GM18519 (cell line): ENCODE measurements around the gene MAN2C1.
"Not testable (repeated sequence)": the region's sequence is repeated elsewhere in the genome, so short reads cannot be mapped to it uniquely, and the experiment has no call there.

Experiments
- ATAC-seq: cut with Tn5 transposase; IDR thresholded peaks from one replicate; pipeline ENCODE4 v1.9.1; 2021; ENCODE audit warnings: mild to moderate bottlenecking, moderate library complexity; ENCODE audit not compliant: unreplicated experiment, low FRiP score

Gene MAN2C1

DNA sequence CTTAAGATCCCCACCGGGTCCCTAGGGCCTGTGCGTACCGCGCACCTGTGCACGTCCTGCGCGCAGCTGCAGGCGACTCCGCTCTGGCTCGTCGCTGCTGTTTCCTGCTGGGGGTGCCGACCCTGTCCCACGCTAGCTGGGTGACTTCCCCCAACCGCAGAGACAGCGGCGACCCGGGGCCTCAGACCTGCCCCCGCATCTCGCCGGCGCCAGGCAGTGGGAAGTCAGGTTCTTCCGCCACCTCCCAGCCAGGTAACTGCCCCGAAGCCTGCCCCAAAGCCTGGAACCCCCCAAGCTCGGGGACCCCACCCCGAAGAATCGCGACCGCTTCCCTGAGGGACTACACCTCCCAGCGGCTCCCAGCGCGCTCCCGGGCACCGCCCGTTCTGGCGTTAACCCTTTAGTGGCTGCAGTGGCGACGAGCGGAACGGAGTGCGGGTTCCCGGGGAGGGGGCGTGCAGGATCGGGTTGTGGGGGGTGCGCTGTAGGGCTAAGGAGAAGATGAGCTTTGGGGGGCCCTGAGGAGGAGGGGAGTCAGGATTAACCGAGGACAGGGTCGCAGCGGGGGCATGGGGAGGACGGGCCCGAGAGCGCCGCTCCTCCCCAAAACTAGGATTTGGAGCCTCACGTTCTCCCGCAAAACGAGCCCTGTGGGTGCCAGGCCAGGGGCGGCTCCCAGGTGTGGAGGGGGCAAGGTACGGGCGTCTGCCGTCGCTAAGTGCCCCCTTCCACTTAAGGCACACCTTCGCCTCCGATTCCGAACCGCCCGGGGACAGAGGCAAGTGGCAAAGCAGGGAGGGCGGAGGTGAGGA is 21.0 kb downstream of the MAN2C1 start:
- ATAC-seq = no peak

DNA sequence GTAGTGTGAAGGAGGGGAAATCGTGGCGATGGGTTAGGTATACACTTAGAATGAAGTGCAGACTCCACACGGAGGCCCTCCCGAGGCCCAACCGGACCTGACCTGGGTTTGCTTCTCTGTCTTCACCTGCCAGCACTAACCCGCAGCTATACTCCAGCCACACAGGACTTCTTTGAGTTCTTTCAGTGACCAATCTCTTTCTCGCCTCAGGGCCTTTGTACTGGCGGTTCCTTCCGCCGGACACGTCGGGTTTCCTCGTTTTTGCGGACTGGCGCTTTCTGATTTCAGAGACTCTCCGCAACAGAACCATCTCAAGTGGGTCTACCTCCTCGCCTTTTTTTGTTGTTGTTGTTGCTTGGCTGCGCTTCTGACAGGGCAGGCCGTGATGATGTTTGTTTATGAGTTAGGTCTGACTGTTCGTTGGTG is 21.6 kb downstream of the MAN2C1 start, which contains the start of gene NEIL1:
Gene NEIL1, plus strand, starts transcription at position 244 of the 426 bp plus-strand sequence. CDS start 1,867 bp downstream, outside the sequence.
- no peak for ATAC-seq

DNA sequence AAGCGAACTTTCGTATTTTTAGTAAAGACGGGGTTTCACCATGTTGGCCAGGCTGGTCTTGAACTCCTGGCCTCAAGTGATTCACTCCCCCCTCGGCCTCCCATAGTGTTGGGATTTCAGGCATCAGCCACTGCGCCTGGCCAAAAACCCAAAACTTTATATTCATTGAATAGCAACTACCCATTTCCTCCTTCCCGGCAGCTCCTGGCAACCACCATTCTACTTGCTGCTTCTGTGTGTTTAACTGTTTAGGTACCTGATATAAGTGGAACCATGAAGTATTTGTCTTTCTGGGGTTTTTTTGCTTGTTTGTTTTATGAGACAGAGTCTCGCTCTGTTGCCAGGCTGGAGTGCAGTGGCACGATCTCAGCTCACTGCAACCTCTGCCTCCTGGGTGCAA is 24.5 kb downstream of the MAN2C1 start:
- not testable (repeated sequence) for ATAC-seq

DNA sequence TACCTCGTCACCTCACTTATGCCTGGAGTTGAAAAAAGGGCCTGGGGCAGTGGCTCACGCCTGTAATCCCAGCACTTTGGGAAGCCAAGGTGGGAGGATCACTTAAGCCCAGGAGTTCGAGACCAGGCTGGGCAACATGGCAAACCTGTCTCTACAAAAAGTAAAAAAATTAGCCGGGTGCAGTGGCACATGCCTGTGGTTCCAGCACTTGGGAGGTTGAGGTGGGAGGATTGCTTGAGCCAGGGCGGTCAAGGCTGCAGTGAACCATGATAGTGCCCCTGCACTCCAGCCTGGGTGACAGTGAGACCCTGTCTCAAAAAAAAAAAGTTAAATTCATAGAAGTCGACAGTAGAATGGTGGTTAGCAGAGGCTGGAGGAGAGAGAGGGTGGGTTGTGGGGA is 26.2 kb downstream of the MAN2C1 start:
- ATAC-seq = no peak

DNA sequence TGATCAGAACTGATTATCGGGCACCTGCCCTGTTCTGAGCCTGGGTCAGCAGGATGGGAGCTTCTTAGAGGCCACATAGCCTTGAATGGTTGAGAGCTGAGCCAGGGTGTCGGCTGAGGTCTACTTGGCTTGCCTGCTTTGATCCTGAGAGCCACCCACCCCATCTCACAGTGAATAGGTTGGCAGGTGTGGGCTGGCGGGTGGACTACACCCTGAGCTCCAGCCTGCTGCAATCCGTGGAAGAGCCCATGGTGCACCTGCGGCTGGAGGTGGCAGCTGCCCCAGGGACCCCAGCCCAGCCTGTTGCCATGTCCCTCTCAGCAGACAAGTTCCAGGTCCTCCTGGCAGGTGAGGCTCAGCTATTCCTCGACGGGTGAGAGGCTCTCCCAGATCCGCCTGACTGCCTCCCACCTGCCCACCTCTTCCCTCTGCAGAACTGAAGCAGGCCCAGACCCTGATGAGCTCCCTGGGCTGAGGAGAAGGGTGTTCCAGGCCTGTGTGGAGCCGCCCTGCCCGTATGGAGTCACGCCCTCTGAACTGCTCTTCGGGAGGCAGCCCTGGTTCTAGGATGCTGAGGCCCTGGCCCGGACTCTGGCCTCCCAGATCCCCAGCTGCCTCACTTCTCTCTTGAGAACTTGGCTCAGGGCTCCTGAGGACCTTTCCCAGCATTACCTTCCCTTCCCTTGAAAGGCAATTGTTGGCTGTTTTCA is 28.7 kb downstream of the MAN2C1 start:
- ATAC-seq = no peak

DNA sequence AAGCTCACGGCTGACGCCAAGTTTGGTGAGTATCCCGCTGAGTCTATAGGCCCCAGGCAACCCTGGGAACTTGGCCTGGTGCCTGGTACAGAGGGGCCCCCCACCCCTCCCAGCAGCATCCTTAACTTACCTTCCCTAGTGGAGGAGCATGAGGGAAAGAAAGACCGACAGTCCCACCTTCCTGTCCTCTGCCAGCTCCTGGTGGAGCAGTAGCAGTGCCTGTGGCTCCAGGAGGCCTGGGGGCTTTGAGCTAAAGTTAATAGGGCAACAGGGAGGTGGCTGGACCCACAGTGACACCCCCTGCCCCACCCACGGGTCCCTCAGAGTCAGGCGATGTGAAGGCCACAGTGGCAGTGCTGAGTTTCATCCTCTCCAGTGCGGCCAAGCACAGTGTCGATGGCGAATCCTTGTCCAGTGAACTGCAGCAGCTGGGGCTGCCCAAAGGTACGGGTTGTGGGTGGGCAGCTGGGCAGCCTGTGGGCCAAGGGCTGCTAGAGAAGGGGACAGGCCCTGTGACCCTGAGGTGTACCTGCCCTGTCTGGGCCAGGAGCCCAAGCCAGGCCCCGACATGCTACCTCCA is 29.7 kb downstream of the MAN2C1 start:
- no peak for ATAC-seq

DNA sequence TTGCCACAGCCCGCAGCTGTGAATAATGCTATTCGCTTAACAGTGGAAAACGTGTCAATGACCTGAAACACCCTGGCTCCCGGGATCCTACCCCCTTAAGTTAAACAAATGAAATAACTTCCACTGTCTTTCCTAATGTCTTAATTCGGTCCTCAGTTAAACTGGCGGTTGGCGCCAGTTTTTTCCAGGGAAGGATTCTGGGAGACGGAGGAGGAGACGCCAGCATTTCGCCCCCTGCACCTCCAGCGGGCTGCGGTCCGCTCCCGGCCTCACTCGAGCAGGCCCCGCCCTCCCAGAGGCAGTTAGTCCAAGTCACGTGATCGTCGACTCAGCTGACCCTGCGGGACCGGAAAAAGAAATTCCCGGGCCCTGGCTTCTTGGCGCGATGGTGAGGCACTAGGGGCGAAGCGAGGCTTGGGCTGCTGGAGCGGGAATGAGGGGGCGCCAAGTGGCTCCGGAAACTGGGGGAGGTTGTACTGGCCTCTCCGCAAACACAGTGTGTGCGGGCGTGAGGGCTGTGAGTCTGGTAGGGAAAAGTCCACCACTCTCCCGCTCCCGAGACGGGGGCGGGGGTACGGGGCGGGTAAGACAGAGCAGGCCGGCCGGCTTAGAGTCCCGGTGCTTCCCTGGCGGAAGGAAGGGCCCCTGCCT is 32.6 kb downstream of the MAN2C1 start, which contains the start of gene COMMD4:
Gene COMMD4, plus strand, starts transcription at position 359 of the 651 bp plus-strand sequence. Its CDS starts 27 bp downstream, at position 386.
- ATAC-seq = no peak

DNA sequence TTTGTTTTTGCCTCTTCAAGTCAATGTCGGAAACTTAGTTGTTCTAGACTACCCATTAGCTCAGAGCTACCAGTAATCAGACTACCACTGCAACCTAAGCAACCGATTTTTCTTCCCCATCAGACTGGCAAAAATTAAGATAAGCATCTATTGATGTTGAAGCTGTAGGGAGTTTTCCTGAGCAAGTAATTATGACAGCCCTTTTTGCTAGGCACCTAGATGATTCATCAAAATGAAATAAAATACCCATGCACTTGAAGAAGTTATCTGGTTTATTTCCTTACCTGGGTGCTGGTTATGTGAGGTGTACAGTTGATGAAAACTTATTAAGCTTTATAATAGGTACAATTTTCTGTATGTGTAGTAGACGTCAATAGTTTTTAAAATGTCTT is 33.1 kb downstream of the MAN2C1 start:
- no peak for ATAC-seq

DNA sequence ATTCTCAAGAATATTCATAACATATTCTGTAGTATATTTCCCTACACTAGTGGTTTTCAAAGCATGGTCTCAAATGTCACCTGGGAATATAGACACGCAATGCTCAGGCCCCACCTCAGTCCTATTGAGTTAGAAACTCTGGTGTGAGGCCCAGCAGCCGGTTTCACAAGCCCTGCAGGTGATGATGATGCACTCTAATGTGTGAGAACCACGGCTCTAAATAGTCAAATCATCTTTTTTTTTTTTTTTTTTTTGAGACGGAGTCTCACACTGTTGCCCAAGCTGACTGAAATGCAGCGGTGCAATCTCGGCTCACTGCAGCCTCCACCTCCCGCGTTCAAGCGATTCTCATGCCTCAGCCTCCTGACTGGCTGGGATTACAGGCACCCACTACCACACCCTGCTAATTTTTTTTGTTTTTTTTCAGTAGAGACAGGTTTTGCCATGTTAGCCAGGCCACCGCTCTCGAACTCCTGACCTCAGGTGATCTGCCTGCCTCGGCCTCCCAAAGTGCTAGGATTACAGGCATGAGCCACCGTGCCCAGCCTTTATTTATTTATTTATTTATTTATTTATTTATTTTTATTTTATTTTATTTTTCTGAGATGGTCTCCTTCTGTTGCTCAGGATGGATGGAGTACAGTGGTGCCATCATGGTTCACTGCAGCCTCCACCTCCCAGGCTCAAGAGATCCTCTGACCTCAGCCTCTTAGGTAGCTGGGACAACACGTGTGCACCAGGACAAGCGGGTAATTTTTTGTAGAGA is 34.6 kb downstream of the MAN2C1 start:
- ATAC-seq = not testable (repeated sequence)

DNA sequence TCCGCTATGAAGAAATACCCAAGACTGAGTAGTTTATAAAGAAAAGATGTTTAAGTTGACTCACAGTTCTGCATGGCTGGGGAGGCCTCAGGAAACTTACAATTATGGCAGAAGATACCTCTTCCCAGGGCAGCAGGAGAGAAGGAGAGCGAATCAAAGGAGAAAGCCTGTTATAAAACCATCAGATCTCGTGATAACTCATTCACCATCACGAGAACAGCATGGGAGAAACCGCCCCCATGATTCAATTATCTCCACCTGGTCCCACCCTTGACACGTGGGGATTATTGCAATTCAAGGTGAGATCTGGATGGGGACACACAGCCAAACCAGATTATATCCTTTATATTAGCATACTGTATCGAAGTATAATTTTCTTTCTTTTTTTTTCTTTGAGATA is 36.3 kb downstream of the MAN2C1 start:
- not testable (repeated sequence) for ATAC-seq

DNA sequence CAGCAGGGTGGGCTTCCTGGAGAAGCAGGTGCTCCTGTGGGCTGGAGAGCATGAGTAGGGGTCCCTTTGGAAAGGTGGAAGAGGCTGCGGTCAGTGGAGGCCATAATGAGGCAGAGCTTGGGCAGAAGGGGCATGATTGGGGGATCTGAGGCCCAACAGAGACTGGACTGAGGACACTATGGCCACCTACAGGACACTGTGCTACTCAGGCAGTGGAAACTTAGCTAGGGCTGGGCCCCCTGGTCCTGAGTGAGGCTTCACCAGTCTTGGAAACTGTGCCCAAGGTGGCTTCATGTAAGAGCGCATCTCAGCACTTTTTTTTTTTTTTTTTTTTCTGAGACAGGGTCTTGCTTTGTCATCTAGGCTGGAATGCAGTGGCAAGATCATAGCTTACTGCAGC is 38.8 kb downstream of the MAN2C1 start:
- no peak for ATAC-seq

DNA sequence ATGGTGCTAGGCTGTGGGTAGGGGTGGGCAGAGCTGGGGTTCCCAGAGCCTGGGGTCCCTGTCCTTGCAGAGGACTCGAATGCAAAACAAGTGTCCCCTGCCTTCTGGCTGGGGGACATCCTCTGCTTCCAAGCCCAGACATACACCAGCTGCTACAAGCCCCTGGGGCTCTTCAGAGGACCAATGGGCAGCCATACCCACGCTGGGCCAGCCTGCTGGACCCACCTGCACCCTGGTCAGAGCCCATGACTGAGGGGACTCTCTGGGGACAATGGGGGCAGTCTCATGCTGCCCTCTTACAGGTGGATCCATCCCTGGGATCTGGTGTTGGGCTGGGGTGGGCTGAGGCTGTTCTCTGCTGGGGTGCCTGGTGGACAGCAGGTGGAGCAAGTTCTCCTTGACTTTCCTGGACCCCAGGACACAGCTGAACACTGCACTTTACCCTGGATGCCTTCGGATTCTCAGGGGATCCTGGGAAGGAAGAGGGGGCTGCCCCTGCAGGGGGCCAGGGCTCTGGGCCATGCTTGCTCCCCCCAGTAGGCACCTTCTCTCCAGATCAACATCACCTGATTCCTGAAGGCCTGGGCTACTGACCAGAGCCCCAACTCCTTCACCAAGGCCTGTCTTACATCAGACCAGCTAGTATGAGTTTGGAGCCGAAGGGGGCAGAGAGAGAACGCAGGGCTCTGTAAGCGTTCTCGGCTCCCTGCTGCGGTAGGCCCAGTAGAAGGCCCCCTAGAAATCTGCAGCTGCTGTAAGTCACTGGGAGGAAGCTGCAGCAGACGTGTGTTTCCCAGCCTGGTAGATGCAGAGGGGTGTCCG is 39.7 kb downstream of the MAN2C1 start:
- no peak for ATAC-seq

DNA sequence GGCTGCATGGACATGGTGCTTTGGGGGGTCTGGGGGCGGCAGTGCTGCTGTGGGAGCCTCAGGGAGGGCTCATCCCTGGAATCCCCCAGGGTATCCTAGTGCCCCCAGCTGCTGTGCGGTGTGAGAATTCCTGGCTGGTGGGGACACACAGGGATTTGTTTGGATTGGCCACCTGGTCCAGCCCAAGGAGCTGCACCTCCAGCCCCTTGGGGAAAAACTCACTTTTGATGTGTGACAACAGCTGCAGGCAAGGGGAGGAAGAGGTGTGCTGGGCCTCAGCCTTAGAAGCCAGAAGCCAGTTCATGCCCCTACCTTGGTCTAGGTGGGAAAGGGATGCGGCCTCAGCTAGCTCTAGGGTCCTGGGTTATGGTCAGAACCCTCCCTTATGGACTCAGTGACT is 40.9 kb downstream of the MAN2C1 start:
- no peak for ATAC-seq

DNA sequence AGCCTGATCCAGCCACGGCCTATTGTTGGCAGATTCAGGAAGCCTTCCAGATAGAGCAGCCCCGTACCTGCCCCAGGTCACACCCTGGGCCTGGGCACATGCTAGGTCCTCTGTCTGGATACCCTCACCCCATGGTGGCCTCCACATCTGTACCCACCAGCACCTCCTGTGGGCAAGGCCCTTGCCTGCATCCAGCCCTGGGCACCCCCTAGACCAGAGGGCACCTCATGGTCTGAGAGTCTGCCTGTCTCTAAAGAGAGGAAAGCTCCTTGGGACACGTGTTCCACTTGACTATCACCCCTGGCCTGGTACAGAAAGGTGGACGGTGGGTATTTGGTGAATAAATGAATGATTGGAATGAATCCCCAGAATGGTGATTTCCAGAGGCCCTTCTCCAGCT is 41.4 kb downstream of the MAN2C1 start:
- no peak for ATAC-seq

DNA sequence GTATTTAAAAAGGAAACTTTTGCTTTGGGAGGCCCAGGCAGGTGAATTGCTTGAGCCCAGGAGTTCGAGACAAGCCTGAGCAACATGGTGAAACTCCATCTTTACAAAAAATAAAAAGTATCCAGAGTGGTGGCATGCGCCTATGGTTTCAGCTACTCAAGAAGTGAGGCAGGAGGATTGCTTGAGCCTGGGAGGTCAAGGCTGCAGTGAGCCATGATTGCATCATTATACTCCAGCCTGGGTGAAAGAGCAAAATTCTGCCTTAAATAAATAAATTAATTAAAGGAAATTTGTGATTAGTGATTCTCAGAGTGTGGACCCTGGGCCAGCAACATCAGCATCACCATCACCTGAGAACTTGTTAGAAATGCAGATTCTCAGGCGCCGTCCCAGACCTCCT is 42.5 kb downstream of the MAN2C1 start:
- no peak for ATAC-seq

DNA sequence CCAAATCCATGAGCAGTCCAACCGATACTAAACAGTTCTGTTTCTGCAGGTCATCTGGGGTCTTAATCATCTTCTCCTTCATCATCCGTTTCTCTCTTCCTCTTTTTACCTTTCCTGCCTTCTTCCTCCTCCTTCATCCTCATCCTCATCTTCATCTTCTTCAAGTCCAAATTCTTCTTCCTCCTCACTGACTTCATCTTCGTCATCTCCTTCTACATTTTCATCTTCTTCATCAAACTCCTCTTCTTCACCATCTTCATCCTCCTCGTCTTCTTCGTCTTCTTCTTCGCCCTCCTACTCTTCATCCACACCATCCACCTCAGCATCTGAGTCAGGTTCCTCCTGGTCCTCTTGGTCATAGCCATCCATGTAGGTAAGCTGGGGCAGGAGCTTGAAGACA is 46.7 kb downstream of the MAN2C1 start:
- ATAC-seq = no peak

DNA sequence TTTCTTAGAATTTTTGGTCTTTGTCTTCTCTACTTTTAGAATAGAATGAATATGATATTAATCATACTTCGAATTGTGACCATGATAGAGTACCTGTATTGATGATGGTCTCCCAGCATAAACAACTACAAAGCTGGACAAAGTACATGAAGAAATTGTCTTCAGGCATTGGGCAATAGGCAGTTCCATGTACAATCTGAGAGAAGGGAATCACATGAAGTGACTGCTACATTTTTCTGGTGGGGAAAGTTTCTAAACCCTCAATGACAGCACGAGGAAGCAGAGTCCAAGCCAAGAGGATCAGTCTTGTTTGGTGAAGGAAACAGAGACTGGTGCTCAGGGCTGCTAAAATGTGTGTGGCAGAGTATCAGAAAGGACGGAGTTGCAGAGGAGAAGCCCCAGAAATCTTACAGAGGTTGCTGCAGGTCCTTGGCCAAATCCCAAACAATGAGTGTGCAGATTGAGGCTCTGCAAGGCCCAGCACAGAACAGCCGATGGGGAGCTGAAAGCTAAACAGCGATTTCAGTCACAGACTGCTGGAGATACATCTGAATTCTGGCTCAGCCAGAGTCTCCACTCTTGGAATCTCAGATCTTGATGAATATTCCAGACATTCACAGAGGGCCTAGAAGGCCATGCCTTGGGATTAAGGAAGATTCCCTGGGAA is 49.0 kb downstream of the MAN2C1 start:
- not testable (repeated sequence) for ATAC-seq

DNA sequence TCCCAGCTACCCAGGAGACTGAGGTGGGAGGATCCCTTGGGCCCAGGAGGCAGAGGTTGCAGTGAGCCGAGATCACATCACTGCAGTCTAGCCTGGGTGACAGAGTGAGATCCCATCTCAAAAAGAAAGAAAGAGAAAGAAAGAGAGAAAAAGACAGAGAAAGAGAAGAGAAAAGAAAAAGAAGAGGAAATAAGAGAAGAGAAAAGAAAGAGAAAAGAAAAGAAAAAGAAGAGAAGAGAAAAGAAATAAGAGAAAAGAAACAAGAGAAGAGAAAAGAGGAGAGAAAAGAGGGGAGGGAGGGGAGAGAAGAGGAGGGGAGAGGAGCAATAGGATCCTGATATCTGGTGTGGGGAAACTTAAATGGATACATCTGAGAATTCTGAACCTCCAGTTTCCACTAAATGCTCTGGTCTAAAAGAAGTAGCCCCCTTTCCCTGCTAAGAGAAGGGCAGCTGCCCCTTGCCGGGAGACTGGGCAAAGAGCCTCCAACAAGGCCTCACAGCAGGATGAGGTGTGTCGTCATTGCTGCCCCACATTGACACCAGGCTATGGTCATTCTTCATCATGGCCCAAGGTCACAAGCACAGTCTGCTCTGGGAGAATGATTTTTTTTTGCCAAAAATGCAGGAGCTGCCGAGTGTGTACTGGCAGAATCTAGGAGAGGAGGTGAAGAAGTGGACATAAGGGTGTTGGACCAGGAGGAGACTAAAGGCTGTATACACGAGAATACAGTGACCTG is 53.7 kb downstream of the MAN2C1 start:
- ATAC-seq = no peak
